GM19395 (cell line): Measurements from ENCODE around the gene ACBD6.

Experiments
- ATAC-seq: cut with Tn5 transposase; IDR thresholded peaks from one replicate; pipeline ENCODE4 v1.9.1; 2021; ENCODE audit warnings: mild to moderate bottlenecking, moderate library complexity; ENCODE audit not compliant: unreplicated experiment

The ACBD6 gene

DNA sequence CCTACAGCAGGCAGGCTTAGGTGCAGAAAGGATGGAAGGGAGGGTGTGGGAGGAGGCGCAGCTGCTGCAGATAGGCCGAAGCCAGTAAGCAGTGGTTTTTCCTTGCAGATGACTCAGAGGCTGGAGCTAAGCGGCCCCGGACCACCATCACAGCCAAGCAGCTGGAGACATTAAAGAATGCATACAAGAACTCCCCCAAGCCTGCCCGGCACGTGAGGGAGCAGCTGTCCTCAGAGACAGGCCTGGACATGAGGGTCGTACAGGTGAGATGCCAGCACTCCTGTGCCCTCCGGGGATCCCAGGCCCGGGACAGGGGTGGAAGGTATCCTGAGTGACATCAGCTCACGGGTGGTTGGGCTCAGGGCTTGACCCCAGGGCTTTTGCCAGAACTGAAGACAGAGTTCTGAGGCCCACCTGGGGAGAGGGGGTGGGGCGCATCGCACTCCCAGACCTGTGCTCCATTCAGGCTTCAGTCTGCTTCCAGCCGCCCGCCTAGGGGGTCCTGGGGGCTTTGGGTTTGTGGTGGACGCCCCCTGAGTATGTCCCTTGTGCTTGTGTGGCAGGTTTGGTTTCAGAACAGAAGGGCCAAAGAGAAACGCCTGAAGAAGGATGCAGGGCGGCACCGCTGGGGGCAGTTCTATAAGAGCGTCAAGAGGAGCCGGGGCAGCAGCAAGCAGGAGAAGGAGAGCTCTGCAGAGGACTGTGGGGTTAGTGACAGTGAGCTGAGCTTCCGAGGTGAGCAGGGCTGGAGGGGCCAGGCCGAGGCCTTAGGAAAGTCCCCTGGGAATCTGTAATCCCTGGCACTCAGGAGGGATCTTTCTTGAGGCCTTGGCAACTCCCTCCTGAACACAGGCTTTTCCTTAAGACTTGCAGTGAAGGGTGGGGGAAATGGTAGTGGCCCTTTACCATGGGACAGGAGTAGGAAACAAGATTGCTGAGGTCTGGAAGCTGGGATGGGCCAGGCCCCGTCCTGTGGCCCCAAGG lies 230.8 kb downstream of the ACBD6 start:
- ATAC-seq = no peak

DNA sequence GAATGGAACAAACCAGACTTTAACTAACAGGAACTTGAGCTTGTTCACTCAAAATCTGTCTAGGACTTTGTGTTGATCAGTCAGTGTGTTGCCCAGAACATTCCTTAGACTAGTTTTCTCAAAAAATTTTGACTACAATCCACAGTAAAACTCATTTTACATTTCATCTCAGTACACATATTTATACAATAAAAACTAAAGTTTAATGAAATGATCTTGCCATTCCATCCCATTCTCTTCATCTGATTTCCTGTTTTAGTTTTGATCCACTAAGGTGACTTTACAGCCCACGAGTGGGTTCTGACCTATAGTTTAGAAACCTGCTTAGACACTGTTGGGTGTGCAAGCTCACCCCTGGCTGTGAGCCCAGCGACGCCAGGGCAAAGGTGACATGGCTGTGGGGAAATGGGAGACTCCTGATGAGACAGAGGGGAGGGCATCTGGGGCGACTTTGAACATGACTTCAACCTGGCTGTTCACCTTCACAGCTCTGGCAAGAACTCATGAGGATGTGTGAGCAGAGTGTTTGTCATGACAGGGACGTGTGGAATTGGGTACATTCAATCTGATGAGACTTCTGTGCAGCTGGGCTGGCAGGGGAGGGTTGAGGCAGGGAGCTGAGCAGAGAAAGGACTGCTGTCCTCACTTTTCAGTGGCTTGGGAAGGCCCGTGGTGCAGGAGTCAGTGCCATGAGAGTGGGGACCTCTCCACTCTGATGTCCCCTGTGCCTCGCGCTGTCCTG lies 231.7 kb downstream of the ACBD6 start:
- ATAC-seq = no peak

DNA sequence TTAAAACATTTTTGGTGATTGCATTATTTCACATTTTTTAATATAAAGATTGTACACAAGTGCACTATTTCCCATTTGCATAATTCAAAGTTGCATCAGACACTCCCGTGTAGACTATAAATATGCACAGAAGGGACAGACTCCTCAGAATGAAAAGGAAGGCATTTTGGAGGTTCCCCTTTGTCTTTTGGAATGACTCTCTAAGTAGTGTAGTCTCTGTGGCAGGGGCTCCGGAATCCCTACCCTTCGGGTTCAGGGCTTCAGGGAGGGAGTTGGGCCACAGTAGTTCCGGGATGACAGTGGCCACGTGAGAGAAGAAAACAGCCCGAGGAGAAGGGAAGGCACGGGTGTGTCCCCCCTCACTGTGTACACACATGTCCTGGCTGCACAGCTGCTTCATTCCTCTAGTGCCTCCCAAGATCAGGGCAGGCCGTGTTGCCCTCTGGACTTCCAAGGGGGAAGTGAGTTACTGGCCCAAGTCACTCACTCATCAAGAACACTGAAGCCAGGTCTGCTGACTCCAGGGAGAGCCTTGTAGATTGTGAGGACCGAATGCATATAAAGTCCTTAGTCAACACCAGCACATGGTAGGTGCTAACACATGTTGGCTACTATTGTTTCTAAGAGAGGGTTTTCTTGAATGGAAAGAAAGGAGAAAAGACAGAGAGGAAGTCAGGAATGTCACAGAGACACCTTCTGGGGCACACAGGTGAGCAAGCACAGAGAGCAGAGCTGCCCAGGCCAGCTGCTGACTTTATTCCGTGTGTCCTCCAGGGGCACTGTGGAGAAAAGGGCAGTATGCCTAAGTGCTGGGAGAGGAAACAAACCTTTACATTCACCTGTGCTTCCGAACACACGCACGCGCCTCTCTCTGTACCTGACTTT lies 232.5 kb downstream of the ACBD6 start:
- ATAC-seq = no peak

DNA sequence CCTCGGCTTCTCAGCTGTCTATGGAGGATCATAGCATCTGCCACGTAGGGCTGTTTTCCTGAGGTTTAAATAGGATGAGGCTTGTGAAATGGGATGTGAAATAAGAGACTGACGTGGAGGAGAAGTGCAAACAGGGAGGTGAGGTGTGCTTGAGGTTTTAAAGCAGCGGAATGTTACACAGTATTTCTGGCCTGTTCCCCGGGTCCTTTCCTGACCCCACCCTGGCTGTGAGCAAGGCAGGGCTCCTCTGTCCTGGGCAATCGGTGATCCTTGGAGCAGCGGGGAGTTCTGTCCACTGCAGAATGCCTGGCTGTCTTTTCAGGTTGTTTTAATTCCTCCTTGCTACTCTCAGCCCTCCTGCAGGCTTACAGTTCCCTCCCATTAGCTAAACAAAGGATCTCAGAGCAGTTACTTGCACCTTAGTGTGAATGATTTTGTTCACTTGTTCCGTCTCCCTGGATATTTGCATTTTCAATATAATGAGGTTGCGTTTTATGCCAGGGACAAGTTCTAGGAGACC lies 233.8 kb downstream of the ACBD6 start:
- no peak for ATAC-seq

DNA sequence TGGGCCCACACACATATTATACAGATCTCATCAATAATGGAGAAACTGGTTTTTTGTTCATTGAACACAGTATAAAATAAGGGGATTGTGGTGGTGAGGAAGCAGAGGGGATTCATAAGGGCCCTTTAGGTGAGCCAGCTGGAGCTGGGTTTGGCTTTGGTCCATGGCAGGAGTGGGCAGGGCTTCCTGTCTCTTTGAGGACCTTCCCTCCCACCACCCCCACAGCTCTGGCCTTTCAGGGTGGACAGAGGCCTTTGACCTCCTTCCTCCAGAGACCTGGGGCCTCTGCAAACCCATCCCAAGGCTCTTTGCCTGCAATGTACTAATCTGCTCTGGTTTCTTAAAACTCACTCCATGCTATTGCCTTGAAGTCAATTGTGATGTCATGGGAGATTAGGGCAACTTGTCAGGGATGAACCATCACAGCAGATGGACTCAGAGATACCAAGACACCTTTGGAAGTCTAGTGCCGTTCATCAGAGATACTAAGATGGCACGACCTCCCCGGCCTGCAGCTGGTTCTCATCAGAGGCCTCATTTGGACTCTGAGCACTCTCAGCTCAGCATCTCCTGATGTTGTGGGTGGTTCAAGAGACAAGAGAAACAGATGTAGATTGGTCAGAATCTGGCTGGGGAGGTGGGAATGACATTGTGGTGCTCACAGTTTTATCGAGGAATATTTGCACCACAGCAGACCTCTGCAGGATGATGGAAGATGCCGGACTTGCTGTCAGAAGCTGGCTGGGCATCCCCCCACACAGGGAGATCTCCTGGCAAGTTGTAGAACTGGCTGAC lies 234.4 kb downstream of the ACBD6 start:
- ATAC-seq = no peak

DNA sequence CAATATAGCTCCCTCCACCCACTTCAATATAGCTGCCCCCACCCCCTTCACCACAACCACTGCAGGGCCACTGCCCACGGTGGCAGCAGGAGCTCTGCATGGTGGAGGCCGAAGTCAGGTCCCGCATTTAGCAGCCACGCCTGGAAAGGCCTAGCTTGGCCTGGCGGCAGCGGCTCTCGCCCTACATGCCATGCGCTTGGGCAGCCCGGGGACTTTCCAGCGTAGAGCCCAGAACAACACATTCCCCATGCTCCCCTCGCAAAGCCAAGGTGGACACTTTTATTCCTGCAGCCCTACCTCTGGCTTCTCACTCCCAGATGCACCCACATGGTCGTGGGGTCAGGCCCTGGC lies 235.2 kb downstream of the ACBD6 start:
- no peak for ATAC-seq

DNA sequence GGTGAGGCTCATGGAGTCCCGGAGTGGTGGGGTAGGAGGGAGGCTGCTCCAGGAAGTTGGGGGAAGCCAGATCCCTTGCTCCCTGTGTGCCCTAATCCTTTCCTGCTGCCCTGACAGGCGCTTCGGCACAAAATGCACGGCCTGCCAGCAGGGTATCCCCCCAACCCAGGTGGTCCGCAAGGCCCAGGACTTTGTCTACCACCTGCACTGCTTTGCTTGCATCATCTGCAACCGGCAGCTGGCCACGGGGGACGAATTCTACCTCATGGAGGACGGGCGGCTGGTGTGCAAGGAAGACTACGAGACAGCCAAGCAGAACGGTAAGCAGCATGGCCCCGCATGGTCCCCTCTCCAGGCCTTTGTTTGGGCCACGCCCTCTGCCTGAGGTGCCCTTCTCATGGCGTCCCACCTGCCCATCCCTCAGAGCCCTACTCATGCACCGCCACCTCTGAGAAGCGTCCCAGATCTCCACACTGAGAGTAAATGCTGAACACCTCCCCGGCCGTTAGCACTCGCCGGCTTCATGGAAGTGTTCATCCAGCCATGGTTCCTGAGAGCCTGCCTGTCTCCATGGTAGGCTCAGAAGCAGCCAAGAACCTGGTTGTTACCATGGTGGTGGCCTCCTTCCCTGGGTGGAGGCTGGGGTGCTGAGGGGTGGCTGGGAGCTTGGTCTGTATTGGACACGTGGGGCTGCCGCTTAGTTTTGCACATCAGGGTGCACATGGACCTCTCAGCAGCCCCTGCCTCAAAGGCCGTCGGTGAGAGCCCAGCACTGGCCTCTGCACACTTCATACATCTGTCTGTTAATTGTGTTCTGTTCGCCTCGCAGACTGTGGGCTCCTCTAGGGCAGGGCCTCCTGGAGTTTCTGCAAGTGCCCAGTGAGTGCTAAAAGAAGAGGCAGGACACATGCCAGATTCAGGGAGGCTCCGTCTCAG lies 235.8 kb downstream of the ACBD6 start:
- ATAC-seq = no peak

DNA sequence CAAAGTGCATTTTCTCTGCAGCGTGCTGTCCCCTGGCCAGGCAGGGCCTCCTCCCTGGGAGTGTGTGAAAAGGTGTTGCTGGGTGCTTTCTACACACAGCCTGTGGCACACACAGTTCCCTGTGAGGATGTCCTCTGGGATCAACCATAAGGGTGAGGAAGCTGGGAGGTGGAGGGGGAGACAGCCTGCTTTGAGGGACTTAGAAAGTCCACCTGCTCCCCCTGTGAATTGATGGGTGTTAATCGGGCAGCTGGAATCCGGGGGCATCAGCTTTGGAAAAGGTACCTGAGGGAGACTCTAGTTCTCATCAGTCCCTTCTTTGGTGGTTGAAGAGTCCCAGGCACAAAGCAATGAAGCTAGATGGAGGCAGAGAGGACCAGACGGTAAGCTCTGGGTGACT lies 236.5 kb downstream of the ACBD6 start:
- no peak for ATAC-seq

DNA sequence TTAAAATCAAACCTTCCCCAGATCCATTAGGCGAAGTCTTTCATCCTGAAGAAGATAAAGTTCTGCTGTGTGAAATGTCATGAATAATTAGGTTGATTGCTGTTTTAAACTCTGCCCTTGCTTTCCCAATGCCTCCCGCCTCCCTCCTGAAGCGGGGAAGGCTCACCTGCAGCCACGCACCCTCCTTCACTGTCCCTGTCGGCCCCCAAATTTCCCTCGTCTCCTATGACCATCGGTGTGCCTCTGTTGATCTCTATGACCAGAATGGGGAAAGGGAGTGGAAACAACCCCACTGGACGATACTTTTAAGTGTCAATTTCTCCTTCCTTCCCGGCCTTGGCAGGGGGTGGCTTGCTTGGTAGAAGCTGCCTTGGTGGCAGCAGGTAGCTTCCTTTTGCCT lies 237.2 kb downstream of the ACBD6 start:
- ATAC-seq = no peak

DNA sequence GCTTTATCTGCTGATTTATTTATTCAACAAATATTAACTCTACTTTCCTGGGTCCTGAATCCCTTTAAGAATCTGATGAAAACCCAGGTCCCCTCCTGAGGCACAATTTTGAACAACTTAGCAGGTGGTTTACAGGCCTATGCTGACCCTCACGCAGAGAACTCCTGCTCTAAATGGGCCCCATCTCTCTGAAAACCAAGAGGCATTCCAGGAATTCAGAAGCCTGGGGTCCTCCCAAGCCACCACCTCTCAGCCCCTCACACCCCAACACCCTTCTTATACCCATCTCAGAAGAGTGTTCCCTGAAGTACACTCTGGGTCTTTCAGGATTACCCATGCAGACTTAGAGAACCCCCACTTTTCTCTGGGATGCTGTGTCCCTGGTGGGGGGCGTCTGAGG lies 237.8 kb downstream of the ACBD6 start:
- ATAC-seq = no peak

DNA sequence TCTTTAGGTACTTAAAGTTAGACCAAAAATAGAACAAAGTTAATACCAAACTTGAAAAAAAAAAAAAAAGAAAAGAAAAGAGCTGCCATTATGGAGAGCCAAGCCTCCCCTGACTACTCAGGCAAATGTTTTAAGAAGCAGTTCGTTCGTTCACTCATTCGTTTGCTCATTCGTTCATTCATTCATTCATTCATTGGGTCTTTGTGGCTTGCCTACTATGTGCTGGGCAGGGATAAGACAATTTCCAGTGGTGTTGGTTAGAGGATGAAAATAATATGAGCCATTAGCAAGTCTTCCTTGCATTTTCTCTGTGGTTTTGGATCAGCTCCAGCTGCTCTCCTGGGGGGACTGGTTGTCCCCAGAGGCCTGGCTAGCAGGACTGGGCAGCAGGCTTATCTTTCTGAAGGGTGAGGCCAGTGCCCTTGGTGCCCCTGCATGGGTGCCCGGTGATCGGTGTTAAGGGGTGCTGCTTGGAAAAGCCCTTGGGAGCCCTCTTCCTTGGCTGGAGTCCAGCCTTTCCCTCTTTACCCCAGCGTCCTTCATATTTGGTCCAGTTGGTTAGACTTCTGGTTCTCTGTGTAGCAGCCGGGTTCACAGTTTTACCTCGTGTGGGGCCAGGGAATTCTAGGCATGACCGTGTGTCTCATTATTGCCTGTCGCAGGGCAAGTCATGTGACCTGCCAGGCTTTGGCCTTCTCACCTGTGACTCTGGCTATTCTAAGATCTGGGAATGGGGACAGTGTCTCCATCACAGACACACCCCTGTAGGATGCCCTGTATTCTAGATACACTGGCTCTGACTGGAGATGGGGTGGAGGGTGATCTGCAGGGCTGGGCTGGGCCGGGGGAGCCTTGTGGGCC lies 239.5 kb downstream of the ACBD6 start:
- ATAC-seq = no peak

DNA sequence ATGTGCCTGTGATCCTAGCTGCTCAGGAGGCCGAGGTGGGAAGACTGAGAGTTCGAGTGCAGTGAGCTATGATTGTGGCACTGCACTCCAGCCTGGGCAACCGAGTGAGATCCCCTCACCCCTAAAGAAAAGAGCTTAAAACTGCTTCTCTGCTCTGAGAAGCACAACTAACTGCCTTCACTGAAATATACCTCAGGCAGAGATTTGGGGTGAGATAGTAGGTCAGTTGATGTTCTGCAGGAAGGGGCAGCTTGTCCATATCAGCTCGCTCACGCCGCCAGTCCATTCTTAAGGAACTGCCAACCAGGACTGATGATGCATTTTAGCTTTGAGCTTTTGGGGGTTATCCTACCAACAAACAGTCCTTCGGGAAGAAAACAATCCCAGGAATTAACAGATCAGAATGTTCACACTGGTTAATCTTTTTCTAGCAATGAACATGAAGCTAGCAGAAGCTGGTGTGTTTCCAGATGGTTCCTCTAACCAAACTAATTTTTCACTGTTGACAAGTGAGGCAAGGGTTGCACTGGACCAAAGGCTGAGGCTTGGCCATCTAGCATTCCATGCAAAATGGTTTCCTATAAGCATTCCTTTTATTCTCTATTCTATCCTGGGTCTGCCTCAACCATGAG lies 240.7 kb downstream of the ACBD6 start:
- ATAC-seq = no peak

DNA sequence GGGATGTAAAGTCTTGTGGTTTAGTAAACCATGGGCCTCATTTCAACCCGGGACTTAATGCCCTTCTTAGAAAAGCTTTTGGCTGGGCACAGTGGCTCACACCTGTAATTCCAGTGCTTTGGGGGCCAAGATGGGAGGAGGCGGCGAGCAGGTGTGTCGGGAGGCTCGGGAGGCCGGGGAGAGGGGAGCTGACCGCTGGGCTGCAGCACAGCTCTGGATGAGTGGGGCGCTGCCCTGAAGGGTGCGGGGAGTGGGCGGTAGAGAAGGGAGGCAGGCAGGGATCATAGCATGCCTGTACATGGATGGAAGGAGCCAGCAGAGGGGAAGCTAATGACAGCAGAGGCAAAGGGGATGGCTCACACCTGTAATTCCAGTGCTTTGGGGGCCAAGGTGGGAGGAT lies 241.3 kb downstream of the ACBD6 start:
- ATAC-seq = no peak

DNA sequence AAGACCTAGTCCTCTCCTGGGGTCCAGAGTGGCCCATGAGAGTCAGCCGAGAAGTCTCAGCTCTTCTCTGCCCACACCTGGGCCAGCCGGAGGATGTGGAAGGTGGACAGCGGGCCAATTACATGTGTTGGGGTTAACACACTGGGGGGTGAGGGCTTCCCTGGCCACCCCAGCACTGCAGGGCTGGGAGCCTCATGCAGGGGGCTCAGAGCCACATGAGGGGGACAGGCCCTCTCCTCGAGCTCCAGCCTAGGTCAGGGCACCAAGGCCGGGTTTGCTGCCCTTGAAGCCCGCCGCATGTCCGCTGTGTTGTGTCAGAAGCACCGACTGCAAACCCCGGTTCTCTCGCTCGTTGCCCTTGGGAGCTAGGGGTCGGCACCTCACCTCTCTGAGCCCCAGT lies 241.8 kb downstream of the ACBD6 start:
- no peak for ATAC-seq

DNA sequence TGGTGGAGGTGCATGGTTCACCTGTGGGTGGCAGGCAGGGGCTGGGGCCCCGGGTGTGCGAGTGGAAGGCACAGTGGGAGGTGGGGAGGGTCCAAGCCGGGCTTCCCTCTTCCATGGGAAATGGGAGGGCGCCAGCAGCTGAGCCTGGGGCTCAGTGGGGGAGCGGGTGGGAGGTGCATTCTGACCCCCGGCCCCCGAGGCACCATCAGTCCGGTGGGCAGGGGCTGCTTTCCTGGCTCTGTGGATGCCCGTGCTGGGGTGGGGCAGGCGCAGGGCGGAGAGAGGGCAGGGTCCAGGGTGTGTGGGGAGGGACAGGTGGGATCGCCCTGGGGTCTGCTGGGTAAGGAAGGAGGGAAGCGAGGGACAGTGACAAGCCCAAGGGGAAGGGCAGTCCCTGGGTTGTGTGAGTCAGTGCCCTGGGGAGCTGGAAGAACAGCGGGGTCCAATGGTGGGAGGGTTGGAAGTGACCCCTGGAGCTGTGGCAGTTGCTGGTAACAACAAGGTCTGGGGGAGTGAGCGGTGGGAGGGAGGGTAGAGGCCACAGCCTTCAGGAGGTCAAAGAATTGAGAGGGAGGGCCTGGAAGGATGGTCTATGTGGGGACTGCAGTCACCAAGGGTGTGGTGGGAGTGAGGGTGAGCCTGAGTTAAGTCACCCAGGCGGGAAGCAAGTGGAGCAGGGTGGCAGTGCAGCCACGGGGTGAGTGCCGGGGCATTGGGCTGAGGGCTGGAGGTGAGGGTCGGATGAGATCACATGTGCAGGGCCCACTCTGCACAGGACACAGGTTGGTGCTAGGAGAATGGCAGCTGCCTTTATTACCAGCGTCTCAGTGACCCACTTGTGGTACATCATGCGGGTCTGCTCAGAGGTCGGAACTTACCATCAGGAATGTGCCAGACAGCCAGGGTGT lies 242.7 kb downstream of the ACBD6 start:
- ATAC-seq = no peak

DNA sequence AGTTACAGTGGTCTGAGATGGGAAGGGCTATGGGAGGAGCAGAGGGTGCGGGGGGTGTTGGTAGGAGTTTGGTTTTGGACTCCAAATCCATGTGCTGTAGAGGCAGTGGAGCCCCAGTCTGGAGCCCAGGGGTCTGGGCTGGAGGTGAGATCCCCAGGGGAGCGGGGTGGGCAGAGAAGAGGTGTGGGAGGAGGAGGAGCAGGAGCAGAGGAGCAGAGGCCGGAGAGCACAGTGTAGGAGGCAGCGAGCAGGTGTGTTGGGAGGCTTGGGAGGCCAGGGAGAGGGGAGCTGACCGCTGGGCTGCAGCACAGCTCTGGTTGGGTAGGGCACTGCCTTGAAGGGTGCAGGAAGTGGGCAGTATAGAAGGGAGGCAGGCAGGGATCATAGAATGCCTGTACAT lies 243.4 kb downstream of the ACBD6 start:
- no peak for ATAC-seq

DNA sequence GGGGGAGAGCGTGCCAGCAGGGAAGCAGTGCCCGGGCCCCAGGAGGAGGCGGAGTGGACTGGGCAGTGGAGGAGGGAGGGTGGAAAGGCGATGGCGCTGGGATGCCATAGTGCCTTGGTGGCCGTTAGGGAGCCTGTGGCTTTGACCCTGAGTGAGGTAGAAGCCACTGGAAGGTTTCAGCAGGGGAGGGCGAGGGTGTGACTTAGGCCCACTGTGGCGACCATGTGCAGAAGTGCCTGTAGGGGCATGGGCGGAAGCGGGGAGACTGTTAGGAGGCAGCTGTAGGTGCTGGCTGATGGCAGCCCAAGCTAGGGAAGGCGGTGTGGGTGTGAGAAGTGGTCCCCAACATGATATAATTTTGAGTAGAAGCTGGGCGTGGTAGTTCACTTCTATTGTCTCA lies 244.1 kb downstream of the ACBD6 start:
- ATAC-seq = no peak
